Activated CD4-positive, CD25-positive, alpha-beta regulatory T cell treated with anti-CD3 and anti-CD28 coated beads, Interleukin-2, amount 50 U/mL, for 72 hours (primary cell): Measurements from ENCODE around the gene AXIN2.
"Not testable (repeated sequence)": the region's sequence is repeated elsewhere in the genome, so short reads cannot be mapped to it uniquely, and the experiment has no call there.

Experiments used
- DNase-seq: peaks from one replicate; pipeline ENCODE4 v3.0.0; 2021

The AXIN2 gene

GRCh38 chr17:65515959-65516948, 45.2 kb downstream of the AXIN2 start:
- no peak for DNase-seq

GRCh38 chr17:65515512-65515911, 45.9 kb downstream of the AXIN2 start:
- DNase-seq: no peak

- no peak for DNase-seq
These were observed 46.9 kb downstream of the AXIN2 start for GRCh38 chr17:65514541-65514940.

- no peak for DNase-seq
These were observed 47.4 kb downstream of the AXIN2 start for GRCh38 chr17:65514082-65514481.

DNA sequence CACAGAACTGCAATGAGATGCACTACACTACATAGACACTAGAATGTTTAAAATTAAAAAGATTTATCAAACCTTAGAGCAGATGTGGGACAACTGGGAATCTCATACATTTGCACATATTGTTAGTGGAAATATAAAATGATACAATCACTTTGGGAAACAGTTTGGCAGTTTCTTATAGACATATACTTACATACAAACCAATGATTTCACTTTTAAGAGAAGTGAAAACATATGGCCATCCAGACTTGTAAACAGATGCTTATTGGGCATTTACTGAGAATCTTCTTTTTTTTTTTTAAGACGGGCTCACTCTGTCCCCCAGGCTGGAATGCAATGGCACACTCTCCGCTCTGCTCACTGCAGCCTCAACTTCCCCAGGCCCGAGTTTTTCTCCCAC, 50.1 kb downstream of the AXIN2 start:
- DNase-seq: no peak

GRCh38 chr17:65509032-65509431, 52.4 kb downstream of the AXIN2 start:
- DNase-seq: no peak

DNA sequence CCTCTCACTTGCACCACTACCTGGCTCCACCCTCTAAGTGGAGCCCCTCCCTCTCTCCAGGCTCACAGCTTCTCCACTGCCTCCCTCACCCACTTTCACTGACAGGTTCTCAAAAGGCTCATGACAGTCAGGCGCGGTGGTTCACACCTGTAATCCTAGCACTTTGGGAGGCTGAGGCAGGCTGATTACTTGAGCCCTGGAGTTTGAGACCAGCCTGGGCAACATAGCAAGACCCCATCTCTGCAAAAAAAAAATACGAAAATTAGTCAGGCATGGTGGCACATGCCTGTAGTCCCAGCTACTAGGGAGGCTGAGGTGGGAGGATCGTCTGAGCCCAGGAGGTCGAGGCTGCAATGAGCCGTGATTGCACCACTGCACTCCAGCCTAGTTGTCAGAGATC, 56.8 kb downstream of the AXIN2 start:
- not testable (repeated sequence) for DNase-seq

GRCh38 chr17:65504141-65504540, 57.3 kb downstream of the AXIN2 start:
- DNase-seq: no peak

GRCh38 chr17:65503557-65503956, 57.9 kb downstream of the AXIN2 start:
- DNase-seq: no peak

GRCh38 chr17:65498816-65499215, 62.6 kb downstream of the AXIN2 start:
- DNase-seq: no peak

DNA sequence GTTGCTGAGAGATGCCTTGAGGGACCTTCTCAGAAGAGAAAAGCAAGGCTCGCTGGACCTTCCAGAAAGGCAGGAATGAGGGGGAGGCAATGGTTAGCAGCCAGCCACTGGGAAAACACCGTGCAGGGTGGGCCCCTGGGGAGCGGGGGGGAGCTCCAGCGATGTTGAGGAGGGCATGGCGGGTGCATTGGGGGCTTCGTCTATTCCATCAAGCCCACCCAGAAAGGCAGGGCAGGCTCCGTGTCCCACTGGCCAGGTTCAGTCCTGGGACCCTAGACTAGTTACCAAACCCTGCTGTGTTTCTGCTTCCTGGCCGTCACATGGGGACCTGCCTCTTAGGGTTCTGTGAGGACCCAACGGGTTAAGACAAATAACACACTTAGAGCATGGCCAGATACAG, 64.6 kb downstream of the AXIN2 start:
- no peak for DNase-seq

- no peak for DNase-seq
These were observed 66.1 kb downstream of the AXIN2 start for GRCh38 chr17:65495122-65496055.

GRCh38 chr17:65489413-65490155, 71.9 kb downstream of the AXIN2 start:
- no peak for DNase-seq

DNA sequence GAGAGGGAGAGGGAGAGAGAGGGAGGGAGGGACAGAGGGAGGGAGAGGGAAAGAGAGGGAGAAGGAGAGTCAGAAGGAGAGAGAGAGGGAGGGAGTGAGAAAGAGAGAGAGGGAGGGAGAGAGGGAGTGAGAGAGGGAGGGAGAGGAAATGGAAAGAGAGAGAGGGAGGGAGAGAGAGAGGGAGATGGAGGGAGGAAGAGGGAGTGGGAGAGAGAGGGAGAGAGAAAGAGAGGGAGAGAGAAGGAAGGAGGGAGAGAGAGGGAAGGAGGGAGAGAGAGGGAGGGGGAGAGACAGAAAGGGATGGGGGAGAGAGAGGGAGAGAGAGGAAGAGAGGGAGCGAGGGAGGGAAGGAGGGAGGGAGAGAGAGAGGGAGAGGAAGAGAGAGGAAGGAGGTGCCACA, 72.8 kb downstream of the AXIN2 start:
- no peak for DNase-seq

- no peak for DNase-seq
These were observed 73.5 kb downstream of the AXIN2 start for GRCh38 chr17:65487990-65488389.

DNA sequence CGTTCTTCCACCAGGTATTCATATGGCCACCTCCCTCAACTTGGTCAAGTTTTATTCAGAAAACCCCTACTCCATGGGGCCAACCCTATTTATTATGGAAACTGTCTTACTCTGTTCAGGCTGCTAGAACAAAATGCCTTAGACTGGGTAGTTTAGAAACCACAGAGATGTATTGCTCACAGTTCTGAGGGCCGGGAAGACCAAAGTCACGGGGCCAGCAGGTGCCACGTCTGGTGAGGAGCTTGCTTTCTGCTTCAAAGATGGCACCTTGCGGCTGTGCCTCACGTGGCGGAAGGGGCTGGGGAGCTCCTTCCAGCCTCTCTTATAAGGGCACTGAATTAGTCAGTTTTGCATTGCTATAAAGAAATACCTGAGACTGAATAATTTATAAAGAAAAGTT, 74.3 kb downstream of the AXIN2 start:
- DNase-seq: no peak

DNA sequence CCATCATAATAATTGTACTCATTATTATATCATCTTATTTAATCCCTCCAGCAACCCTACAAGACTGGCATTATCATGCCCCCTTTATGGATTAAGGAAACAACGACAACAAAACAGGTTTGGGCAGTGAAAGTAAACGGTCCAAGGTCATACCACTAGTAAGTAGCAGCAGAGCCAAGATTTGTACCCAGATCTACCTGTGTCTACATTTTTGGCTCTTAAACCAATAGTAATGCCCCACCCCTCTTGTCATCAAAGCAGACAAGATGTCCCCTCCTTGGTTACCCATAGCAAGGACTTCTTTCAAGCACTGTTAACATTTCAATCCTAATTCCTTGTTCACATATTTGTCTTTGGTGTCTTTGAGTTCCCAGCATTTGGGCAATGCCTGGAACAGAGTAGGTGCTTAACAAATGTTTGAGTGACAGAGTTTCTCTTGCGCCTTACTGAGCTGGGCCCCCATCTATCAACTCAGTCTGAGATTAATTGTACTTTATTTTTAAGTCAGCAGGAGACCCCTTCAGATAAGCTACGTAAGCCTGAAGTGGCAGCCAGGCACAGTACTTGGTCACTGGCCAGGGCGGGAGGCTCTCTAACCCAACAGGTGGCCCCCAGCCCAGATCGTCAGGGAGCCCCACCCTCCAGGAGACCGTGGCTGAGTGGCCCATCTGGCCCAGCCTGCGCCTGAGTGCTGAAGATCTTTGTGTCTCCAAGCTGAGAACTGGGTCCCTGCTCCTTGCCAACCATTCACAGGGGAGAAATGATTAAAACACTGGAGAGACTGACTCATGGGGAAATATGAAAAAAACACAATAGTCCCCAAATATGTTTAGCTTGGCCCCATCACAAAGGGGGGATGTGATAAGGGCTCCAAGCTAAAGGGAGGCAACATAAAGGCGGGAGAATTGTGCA, 75.8 kb downstream of the AXIN2 start:
- no peak for DNase-seq

DNA sequence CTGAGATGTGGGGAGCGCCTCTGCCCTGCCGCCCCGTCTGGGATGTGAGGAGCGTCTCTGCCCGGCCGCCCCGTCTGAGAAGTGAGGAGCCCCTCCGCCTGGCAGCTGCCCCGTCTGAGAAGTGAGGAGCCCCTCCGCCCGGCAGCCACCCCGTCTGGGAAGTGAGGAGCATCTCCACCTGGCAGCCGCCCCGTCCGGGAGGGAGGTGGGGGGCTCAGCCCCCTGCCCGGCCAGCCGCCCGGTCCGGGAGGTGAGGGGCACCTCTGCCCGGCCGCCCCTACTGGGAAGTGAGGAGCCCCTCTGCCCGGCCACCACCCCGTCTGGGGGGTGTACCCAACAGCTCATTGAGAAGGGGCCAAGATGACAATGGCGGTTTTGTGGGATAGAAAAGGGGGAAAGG, 77.0 kb downstream of the AXIN2 start:
- DNase-seq: not testable (repeated sequence)

DNA sequence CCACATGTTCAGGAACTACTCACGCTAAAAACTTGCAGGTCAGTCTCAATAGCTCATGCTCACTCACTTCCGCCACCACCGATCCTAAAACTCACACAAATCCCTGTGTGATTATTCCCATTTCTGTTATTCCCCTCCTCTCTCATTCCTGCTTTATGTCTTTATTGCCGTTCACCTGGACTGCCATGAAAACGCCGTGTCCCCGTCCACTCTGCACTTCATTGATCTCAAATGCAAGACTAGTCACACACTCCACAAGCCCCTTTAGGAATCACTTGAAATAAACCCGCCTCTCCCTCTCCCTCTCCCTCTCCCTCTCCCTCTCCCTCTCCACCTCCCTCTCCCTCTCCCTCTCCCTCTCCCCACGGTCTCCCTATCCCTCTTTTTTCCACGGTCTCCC, 78.0 kb downstream of the AXIN2 start:
- no peak for DNase-seq

- no peak for DNase-seq
These were observed 79.2 kb downstream of the AXIN2 start for GRCh38 chr17:65482201-65482600.

GRCh38 chr17:65479282-65479681, 82.2 kb downstream of the AXIN2 start:
- DNase-seq: no peak
